NCI-H446 (cell line): Measurements from ENCODE around the gene TRABD2B.
"Not testable (repeated sequence)": the region's sequence is repeated elsewhere in the genome, so short reads cannot be mapped to it uniquely, and the experiment has no call there.

ENCODE experiments used
- DNase-seq, 2 experiments: peaks; one replicate each; lab custom pipeline; 2025; lab: John Stamatoyannopoulos, UW

TRABD2B gene

DNA sequence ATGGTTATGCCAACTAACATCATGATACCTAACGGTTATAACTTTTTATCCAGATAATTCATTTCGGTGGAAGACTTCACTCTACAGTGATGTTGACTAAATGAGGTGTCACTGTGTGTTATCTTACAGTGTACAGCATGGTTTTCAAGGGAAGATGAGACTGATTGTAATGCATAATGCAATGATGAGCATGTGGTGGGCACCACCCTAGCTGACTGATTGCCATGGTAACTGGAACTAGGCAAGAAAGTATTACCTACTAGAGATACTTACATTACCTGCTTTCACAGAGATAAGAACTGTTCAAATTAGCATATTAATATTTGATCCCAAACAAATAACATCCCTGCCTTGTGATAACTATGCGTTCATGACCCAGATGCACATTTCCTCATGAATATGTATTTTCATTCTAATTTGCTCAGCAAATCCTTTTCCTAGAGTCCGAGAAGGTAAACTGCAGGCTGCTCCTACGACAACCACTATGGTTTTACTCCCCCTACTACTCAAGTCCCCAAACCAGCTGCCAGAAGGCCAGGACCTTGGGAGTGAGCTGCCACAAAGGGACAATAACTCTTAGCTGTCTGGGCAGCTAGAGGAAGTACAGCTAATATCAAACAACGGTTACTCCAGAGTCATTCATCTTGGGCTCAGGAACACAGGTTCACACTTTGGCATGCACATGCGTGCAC, 29.2 kb downstream of the TRABD2B start:
- DNase-seq = no peak

- DNase-seq = no peak
Measured at GRCh38 chr1:47965816-47966215, 31.4 kb downstream of the TRABD2B start.

DNA sequence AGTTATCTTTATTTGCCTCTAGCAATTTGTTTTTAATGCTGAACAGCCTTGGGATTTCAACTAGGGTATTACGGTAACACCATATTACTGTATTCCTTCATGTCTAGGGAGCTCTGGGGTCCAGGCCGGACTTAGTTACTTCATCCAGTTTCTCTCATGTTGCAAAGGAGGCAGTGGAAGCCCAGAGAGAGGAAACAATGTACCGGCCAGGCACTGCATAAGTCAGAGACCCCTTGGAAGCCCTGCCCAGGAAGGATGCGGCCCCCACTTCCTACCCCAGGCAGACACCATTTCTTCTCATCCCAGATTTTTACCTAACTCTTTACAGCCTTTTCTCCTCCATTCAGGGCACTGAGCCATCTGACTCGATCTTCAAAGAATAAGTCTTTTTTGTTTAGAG, 32.5 kb downstream of the TRABD2B start:
- DNase-seq = no peak

DNA sequence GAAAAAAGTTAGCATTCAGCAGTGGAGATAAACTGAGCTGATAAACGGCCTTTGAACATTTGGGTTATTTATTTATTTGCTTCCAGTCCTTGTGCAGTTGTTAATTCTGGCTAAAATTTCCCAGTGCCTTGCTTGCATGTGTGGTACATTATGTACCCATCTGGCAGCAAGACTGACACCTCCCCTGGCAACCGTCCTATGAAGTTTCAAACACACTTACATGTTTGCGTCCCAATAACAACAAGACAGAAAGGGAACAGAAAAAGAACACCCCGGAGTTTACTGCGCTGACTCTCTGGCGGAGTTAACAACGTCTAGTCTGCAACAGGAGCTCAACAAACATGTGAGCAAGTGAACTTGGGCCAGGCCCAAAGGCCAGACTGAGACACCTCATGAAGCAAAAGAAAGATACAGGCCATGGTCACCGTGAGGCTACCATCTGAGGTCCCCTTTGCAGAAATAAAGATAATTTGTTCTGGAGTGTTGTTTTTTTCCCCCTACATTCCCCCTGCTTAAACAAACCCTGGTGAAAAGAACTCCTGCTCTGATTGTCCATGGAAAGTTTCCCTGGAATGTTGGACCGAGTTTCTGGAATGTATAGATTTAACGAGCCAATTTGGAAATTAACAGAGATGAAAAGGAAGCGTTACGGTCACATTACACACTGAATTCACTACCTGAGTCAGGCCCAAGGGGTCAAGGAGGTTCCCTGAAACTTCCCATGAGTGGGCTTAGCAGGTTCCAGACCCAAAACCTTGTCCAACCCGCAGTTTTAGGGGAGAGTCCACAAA, 33.4 kb downstream of the TRABD2B start:
- DNase-seq = no peak

GRCh38 chr1:47962750-47963492, 34.3 kb downstream of the TRABD2B start:
- no peak for DNase-seq

GRCh38 chr1:47961835-47962234, 35.4 kb downstream of the TRABD2B start:
- DNase-seq = not testable (repeated sequence)

DNA sequence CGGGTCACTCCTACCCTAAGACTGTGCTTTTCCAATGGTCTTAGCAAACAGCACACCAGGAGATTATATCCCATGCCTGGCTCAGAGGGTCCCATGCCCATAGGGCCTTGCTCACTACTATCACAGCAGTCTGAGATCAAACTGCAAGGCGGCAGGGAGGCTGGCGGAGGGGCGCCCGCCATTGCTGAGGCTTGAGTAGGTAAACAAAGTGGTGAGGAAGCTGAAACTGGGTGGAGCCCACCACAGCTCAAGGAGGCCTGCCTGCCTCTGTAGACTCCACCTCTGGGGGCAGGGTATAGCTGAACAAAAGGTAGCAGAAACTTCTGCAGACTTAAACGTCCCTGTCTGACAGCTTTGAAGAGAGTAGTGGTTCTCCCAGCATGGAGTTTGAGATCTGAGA, 40.7 kb downstream of the TRABD2B start:
- DNase-seq = not testable (repeated sequence)

GRCh38 chr1:47953661-47954060, 43.5 kb downstream of the TRABD2B start:
- no peak for DNase-seq

DNA sequence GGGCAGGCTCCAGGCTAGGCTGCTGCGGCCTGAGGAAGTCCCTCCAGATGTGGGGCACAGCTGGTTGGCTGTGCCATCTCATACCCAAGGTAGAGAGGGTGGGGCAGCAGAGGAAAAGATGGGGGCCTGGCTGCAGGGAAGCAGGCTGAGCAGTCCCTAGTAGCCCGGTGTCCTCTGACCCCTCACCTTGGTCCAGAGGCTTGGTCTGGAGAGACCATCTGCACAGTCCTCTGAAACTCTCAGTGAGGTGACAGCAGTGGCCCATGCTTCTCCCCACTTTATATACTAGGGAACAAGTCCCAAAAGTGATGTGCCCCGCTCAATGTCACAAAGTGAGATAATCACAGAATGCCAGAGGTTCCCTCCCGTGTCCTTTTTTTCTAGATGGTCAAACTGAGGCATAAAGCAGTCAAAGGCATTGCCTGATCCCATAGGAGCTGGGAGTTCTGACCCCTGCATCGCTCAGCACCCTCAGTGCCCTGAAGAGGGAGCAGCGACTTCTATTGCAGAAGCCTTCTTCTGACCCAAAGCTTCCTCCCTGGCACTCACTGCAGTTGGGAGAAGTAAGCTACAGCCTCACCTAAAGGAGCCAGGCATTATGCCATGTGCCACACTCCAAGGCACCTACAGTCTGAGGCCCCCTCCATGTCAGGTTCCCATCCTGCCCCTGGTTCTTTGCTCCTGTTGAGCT, 45.5 kb downstream of the TRABD2B start:
- no peak for DNase-seq

DNA sequence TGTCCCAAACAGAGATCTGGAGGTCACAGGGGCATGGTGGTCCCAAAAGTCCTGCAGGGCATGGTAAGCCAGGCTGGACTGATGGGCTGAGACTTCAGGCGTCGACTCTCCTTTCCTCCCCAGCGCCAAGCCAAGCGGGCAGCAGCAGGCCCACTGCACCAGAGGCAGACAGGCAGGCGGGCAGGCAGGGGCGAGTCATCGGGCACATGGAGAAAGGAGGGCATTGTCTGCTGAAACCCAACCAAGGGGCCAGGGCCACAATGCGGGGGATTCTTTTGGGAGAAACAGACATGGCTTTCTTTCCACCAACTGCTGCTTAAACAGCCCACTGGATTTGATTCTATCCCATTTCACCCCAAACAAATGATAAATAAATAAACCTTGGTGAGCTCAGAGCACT, 46.2 kb downstream of the TRABD2B start:
- no peak for DNase-seq

DNA sequence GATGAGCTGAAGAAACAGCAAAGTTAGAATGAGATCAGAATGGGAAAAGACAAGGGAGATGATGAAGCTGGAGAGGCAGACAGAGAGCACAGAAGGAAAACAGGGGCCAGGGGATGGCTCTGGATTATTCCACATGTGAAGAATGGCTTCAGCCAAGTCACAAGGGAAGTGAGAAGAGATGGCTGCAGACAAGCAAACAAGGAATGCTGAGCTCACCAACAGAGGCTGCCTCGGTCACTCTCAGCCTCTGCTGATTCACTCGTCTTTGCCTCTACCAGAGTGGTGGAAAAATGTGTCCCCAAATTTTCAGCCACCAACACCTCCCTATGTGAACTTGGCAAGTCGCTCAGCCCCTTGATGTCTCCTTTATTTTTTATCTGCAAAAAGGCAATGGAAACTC, 46.7 kb downstream of the TRABD2B start:
- no peak for DNase-seq

DNA sequence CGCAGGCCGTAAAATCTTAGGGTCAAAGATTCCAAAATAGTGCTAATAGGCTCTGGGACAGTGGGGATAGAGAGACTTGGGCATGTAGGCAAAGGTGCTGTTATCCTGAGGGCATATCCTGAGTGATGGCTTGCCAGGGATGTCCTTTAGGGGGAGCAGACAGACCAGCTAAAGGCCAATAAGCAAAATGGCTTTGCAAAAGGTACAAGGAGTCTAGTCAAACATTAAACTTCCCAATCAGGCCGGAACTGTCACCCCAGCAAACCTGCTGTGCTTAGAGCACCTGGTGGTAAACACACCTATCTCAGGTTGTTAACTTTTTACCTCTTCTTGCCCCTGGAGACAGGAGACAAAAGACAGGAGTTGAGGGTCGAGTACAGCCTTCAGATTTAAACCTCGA, 49.1 kb downstream of the TRABD2B start:
- no peak for DNase-seq

GRCh38 chr1:47947531-47947930, 49.7 kb downstream of the TRABD2B start:
- DNase-seq = no peak

DNA sequence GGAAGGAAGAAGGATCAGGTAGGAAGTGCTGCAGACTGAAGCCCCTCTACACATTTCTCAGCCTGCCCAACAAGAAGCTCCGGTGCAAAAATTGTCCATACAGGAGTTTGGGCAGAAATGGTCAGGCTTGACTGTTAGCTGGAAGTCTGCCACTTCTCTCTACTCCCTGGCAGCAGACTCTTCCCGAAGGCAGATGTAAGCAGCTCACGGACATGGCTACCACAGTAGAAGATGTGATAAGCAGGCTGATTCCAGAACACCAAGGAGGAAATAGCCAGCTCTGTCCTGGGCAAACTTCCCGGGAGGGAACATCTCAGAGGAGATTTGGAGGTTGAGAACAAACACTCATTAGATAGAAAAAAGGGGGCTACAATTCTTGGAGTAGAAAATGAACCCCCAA, 52.6 kb downstream of the TRABD2B start:
- DNase-seq = no peak

- DNase-seq = no peak
Measured at GRCh38 chr1:47942240-47942629, 55.0 kb downstream of the TRABD2B start.

DNA sequence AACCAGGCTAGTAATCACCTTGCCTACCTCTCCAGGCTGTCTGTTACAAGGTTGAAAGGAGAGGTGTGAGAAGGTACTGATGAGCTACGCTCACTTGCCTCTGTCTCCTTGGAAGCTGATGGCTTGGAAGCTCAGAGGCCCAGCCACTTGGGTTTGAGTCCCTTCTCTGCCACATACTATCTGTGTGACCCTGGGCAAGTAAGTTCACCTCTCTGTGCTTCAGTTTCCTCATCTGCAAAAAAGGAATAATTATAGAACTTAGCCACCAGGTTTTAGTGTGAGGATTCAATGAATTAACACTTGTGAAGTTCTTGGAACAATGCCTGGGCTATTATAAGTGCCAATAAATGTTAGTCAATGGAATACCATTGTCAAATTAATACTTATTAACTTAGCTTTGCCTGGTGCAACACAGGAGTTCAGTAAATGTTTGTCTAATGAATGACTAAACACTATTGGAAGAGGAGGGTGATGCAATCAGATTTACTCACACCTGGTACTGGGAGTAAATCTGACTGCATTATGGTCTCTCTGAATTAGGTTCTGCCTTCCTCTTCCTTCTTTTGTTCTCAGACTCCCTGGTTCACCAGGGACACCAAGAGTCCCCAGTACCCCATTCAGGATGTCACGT, 55.5 kb downstream of the TRABD2B start:
- DNase-seq = no peak

GRCh38 chr1:47940779-47941178, 56.4 kb downstream of the TRABD2B start:
- DNase-seq = no peak

DNA sequence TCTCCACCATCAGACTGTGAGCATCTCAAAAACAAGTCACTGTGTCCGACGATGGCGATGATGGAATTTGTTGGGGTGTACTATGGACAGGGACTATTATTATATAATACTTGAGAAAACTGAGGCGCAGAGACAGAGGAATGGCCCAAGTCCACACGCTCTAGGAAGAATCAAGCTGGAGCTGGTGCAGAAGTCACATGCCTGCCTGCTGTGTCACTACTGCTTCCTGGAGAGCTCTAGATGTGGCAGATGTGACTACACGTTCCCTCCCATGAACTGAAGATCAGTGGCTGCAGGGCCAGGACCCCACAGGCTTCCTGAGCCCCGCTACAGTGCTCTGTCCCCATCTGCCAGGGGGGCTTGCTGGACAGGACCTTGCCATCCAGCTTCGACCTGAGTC, 56.9 kb downstream of the TRABD2B start:
- no peak for DNase-seq

DNA sequence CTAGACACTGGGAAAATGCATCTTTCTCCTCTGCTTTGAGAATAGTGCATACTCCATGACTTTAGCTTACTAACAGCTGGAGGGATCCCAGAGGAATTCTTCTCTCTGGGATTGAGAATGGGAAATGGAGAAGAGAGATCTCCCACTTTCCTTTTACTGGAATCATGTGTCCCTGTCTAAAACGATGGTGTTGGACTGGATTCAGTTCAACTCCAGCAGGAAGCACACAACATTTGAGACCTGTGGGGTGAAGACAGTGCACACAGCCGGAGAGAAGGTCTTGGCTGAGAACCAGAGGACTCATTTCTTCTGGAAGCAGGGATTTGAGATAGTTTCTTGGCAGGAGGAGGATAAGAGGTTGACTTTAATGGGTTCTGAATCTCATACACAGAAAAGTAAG, 58.7 kb downstream of the TRABD2B start:
- DNase-seq = no peak

- no peak for DNase-seq
Measured at GRCh38 chr1:47937586-47938254, 59.5 kb downstream of the TRABD2B start.

GRCh38 chr1:47936916-47937551, 60.2 kb downstream of the TRABD2B start:
- DNase-seq = no peak
